ENCODE measurements around the gene ULBP3. TPM values are rescaled to one million over a fixed set of nuclear protein-coding genes. Genes with fewer than 3 reads are reported as not detected.

The ULBP3 gene
- total and polyA plus RNA-seq, 2 of the 4 experiments (the other 2 are of a cell fraction), result 11.1 to 35.1 TPM

DNA sequence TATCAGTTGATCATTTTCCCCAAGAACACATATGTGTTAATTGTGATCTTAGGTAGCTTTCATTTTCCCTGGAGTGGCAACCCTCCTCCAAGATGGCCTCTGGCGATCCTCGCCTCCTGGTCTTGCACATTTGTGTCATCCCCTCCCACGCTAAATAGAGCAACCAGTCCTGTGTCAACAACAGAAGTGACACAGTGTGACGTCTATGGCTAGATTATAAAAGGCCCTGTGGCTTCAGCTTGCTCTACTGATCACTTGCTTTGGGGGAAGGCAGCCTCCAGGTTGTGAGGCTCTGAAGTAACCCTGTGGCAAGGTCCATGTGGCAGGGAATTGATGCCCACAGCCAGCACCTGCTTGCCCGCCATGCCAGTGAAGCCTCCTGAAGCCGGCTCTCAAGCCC, 43.3 kb upstream of the ULBP3 start:
- Histone ChIP-seq H2BK20ac (ENCODE audit: low read depth, low read length) (no peak overlapping the region), H3K4me3 (ENCODE audit: insufficient read depth, low read depth, low read length) (no peak overlapping the region), H3K4me2 (ENCODE audit: low read depth, low read length) (no peak overlapping the region), H3K9ac (ENCODE audit: low read depth, low read length) (no peak overlapping the region), H3K27me3 (ENCODE audit: control insufficient read depth, insufficient read depth, low read length) (peaks cover 2% of the 10 kb centered on the region; the same call in 1 of the 2 replicates), H3K14ac (replicated peaks; ENCODE audit: low read depth, low read length) (no peak overlapping the region), H2AK5ac (ENCODE audit: low read depth, low read length) (no peak overlapping the region), H4K91ac (ENCODE audit: insufficient read depth, low read depth, low read length) (no peak overlapping the region), H3K36me3 (ENCODE audit: control insufficient read depth, insufficient read depth, low read length) (no peaks in the 10 kb centered on the region), H3K9me3 (ENCODE audit: control insufficient read depth, insufficient read depth, low read length) (peaks cover 3% of the 10 kb centered on the region; the same call in 1 of the 2 replicates), H3K18ac (ENCODE audit: low read depth, low read length) (no peak overlapping the region), H3K56ac (ENCODE audit: extremely low read depth, insufficient read depth, low read length) (no peak overlapping the region), H4K20me1 (ENCODE audit: insufficient read depth, low read length) (no peaks in the 10 kb centered on the region), H4K8ac (ENCODE audit: low read depth in 2 of 2, low read length in 2 of 2) (no peak overlapping the region), H2AFZ (replicated peaks; ENCODE audit: low read length, poor library complexity) (no peak overlapping the region), H3K4me1 (ENCODE audit: control insufficient read depth, insufficient read depth, low read length) (no peaks in the 10 kb centered on the region), H2AK9ac (replicated peaks; ENCODE audit: low read depth, low read length, poor library complexity) (no peak overlapping the region), H4K5ac (ENCODE audit: low read depth, low read length) (no peak overlapping the region), H2BK5ac (ENCODE audit: low read depth, low read length, poor library complexity, severe bottlenecking) (no peak overlapping the region), H2BK120ac (ENCODE audit: low read depth, low read length) (no peak overlapping the region), H2BK15ac (ENCODE audit: low read depth, low read length) (no peak overlapping the region), H3K79me1 (ENCODE audit: low read depth in 1 of 2, low read length in 2 of 2) (no peaks in the 10 kb centered on the region), H3K23ac (ENCODE audit: low read depth, low read length) (no peak overlapping the region), H3K27ac (ENCODE audit: insufficient read depth, low read length) (no peak overlapping the region), H3K4ac (ENCODE audit: low read depth, low read length) (no peak overlapping the region), H3K9me1 (ENCODE audit: insufficient read depth, low read length) (no peaks in the 10 kb centered on the region)
- 93% methylated on average over 2 of the region's 6 CpGs; no CpG with 5 or more reads in 1 of the 2 experiments for WGBS, 2 experiments (ENCODE audit: extremely low coverage in 2 of 2, insufficient read length in 1 of 2)
- no peak for TF ChIP-seq MAFK (IDR thresholded peaks at IDR 0.05; ENCODE audit: low read depth, low read length)
- no peak for TF ChIP-seq RCOR1 (IDR thresholded peaks at IDR 0.05; ENCODE audit: insufficient replicate concordance, low read length)
- TF ChIP-seq, protein P1, sequence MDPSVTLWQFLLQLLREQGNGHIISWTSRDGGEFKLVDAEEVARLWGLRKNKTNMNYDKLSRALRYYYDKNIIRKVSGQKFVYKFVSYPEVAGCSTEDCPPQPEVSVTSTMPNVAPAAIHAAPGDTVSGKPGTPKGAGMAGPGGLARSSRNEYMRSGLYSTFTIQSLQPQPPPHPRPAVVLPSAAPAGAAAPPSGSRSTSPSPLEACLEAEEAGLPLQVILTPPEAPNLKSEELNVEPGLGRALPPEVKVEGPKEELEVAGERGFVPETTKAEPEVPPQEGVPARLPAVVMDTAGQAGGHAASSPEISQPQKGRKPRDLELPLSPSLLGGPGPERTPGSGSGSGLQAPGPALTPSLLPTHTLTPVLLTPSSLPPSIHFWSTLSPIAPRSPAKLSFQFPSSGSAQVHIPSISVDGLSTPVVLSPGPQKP (IDR thresholded peaks at IDR 0.05; ENCODE audit: borderline replicate concordance, low read depth, low read length), result no peak
- TF ChIP-seq, protein P2, sequence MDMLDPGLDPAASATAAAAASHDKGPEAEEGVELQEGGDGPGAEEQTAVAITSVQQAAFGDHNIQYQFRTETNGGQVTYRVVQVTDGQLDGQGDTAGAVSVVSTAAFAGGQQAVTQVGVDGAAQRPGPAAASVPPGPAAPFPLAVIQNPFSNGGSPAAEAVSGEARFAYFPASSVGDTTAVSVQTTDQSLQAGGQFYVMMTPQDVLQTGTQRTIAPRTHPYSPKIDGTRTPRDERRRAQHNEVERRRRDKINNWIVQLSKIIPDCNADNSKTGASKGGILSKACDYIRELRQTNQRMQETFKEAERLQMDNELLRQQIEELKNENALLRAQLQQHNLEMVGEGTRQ (IDR thresholded peaks at IDR 0.05; ENCODE audit: low read depth, low read length), result no peak
- no peak for TF ChIP-seq POLR2A (IDR thresholded peaks at IDR 0.05; ENCODE audit: low read depth, low read length)
- no peak for TF ChIP-seq MXI1 (IDR thresholded peaks at IDR 0.05; ENCODE audit: borderline replicate concordance, low read depth, low read length)
- no peak for TF ChIP-seq SMC3 (IDR thresholded peaks at IDR 0.05; ENCODE audit: low read depth, low read length)
- no peak for TF ChIP-seq MAZ (IDR thresholded peaks at IDR 0.05; ENCODE audit: borderline replicate concordance, low read depth, low read length)
- no peak for TF ChIP-seq CEBPB (IDR thresholded peaks at IDR 0.05; ENCODE audit: low read depth, low read length)
- TF ChIP-seq, protein P3, sequence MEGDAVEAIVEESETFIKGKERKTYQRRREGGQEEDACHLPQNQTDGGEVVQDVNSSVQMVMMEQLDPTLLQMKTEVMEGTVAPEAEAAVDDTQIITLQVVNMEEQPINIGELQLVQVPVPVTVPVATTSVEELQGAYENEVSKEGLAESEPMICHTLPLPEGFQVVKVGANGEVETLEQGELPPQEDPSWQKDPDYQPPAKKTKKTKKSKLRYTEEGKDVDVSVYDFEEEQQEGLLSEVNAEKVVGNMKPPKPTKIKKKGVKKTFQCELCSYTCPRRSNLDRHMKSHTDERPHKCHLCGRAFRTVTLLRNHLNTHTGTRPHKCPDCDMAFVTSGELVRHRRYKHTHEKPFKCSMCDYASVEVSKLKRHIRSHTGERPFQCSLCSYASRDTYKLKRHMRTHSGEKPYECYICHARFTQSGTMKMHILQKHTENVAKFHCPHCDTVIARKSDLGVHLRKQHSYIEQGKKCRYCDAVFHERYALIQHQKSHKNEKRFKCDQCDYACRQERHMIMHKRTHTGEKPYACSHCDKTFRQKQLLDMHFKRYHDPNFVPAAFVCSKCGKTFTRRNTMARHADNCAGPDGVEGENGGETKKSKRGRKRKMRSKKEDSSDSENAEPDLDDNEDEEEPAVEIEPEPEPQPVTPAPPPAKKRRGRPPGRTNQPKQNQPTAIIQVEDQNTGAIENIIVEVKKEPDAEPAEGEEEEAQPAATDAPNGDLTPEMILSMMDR (conservative IDR thresholded peaks at IDR 0.05; ENCODE audit: low read depth, low read length), result no peak
- no TSS peak for BruUV-seq (replicated peaks)
- dilution Hi-C loops (cut with HindIII; ENCODE audit: low sequenced_read_pairs, unreplicated experiment), result no loop called here
- intact Hi-C loops (cut with micrococcal nuclease), result no loop called here
- ATAC-seq (ENCODE audit: low read depth) (no peak), DNase-seq (no peak)
- in situ Hi-C loops (cut with MboI; ENCODE audit: low sequenced_read_pairs), result no loop called here
- POLR2A ChIA-PET (ENCODE audit: unreplicated experiment), result no interaction called here
- CTCF ChIA-PET, result interaction anchor here (0.6 kb wide), 1 partner anchor 298 kb away, joined by 6 read pairs; no protein-coding TSS in a partner anchor
